K562 (cell line): ENCODE results near the gene RNF115. TPM values are rescaled to one million over a fixed set of nuclear protein-coding genes. Genes with fewer than 3 reads are reported as not detected.

Source experiments
- ATAC-seq: fragments of 200-7000 bp; cut with Tn5 transposase; 3 replicates; pipeline ENCODE4 v1.9.1; 2020; ENCODE audit warnings: moderate library complexity
- BruUV-seq: library from RNA; stranded (reverse); fragments of 400-500 nt; replicated peaks from 2 replicates; lab custom pipeline; 2021; lab: Mats Ljungman, UMichigan
- CTCF ChIA-PET: fragments of 300-600 bp; formaldehyde crosslinking; extraction: SDS; loops from one replicate; lab custom pipeline; 2021; ENCODE audit warnings: low intra/inter-chr PET ratio; lab: Yijun Ruan, JAX
- POLR2A ChIA-PET: fragments of 300-600, 350-650 bp; sonication (Branson Sonifier 250); formaldehyde crosslinking; extraction: SDS; loops from one replicate; lab custom pipeline; 2021; ENCODE audit warnings: antibody characterized with exemption, inconsistent platforms; lab: Yijun Ruan, JAX
- DNase-seq, 4 experiments: peaks; one replicate each; pipeline versions ENCODE4 v3.0.0 to v3.0.0-alpha.2; 2011 to 2018; ENCODE audit warnings: low spot score in 3 of 4, mixed read lengths in 3 of 4; ENCODE audit errors: extremely low read depth in 1 of 4
- FAIRE-seq: peaks from 2 replicates; lab custom pipeline; 2011; peaks lifted over from hg19 to GRCh38; lab: Jason Lieb, UNC
- H2AFZ ChIP-seq: 2 replicates; pipeline ENCODE4 v1.6.0; 2011; ENCODE audit warnings: low read depth, low read length, control low read depth, inconsistent platforms
- H3K27ac ChIP-seq: fragments of 200-600 bp; 3 replicates; pipeline ENCODE4 v1.8.0; 2011; ENCODE audit warnings: low read depth, mild to moderate bottlenecking, control low read depth, inconsistent platforms, low read length, moderate library complexity, mixed read lengths; ENCODE audit errors: extremely low read depth
- H3K27me3 ChIP-seq, 2 experiments: fragments of 300-600 bp in 1 of 2; 2 replicates in 1 of 2; 3 replicates in 1 of 2; pipeline versions ENCODE4 v1.6.0 to v1.8.0; 2011; ENCODE audit warnings: inconsistent platforms in 2 of 2, low read length in 2 of 2, mild to moderate bottlenecking in 1 of 2, mixed read lengths in 1 of 2, moderate library complexity in 1 of 2; ENCODE audit not compliant: control insufficient read depth in 2 of 2, insufficient read depth in 2 of 2
- H3K36me3 ChIP-seq: fragments of 300-600 bp; 3 replicates; pipeline ENCODE4 v1.8.0; 2011; ENCODE audit warnings: mild to moderate bottlenecking, low read length, inconsistent platforms; ENCODE audit not compliant: control insufficient read depth, insufficient read depth
- H3K4me1 ChIP-seq, 2 experiments: fragments of 200-600 bp in 1 of 2; replicated peaks in 1 of 2; 2 replicates in 1 of 2; 3 replicates in 1 of 2; pipeline versions ENCODE4 v1.5.1 to v1.8.0; 2011; ENCODE audit warnings: inconsistent platforms in 2 of 2, low read length in 2 of 2, mild to moderate bottlenecking in 1 of 2, mixed read lengths in 1 of 2, moderate library complexity in 1 of 2; ENCODE audit not compliant: control insufficient read depth in 2 of 2, insufficient read depth in 2 of 2
- H3K4me2 ChIP-seq: 2 replicates; pipeline ENCODE4 v1.6.1; 2011; ENCODE audit warnings: low read length, control low read depth, inconsistent platforms, mixed read lengths; ENCODE audit not compliant: insufficient read depth
- H3K4me3 ChIP-seq: fragments of 200-600 bp; sonication (generic), shearing (Covaris generic); 2 replicates; pipeline ENCODE4 v1.5.1; 2016; ENCODE audit warnings: control low read depth, inconsistent platforms
- H3K79me2 ChIP-seq: fragments of 200-600 bp; 3 replicates; pipeline ENCODE4 v1.8.0; 2011; ENCODE audit warnings: low read length, inconsistent platforms; ENCODE audit not compliant: control insufficient read depth, insufficient read depth
- H3K9ac ChIP-seq, 2 experiments: 2 replicates each; pipeline versions ENCODE4 v1.6.0 to v1.6.1; 2011; ENCODE audit warnings: low read depth in 2 of 2, low read length in 2 of 2, control low read depth in 1 of 2, inconsistent platforms in 1 of 2, mild to moderate bottlenecking in 1 of 2, mixed read lengths in 1 of 2; ENCODE audit not compliant: insufficient read depth in 1 of 2
- H3K9me1 ChIP-seq: one replicate; pipeline ENCODE4 v1.6.0; 2011; ENCODE audit warnings: inconsistent platforms, mild to moderate bottlenecking, low read length, moderate library complexity; ENCODE audit not compliant: control insufficient read depth, insufficient read depth
- H3K9me3 ChIP-seq: replicated peaks from 2 replicates; pipeline ENCODE4 v1.5.1; 2011; ENCODE audit warnings: low read depth, low read length, inconsistent platforms; ENCODE audit not compliant: control insufficient read depth, insufficient read depth
- H4K20me1 ChIP-seq: replicated peaks from 2 replicates; pipeline ENCODE4 v1.6.1; 2011; ENCODE audit warnings: low read length, inconsistent platforms, mixed read lengths; ENCODE audit not compliant: control insufficient read depth, insufficient read depth
- CSDE1 ChIP-seq, 2 experiments: fragments of 450-650 bp; IDR thresholded peaks; 2 replicates each; pipeline ENCODE4 v1.6.1; 2016; ENCODE audit warnings: mild to moderate bottlenecking in 1 of 2
- MAZ ChIP-seq, 2 experiments: fragments of 450-650 bp in 1 of 2; sonication (generic) in 1 of 2; formaldehyde crosslinking; IDR thresholded peaks in 1 of 2; conservative IDR thresholded peaks in 1 of 2; 2 replicates each; pipeline versions ENCODE4 v1.4.0 to v1.5.0; 2020; ENCODE audit warnings: mild to moderate bottlenecking in 1 of 2, missing genetic modification reagents in 1 of 2
- SIX5 ChIP-seq, 2 experiments: IDR thresholded peaks; 2 replicates each; pipeline ENCODE4 v1.6.1; 2011; ENCODE audit warnings: low read length in 2 of 2, borderline replicate concordance in 1 of 2, low read depth in 1 of 2, mild to moderate bottlenecking in 1 of 2, moderate library complexity in 1 of 2; ENCODE audit not compliant: insufficient read depth in 1 of 2
- SMAD2 ChIP-seq: fragments of 150-350 bp; IDR thresholded peaks from 2 replicates; pipeline ENCODE4 v1.6.1; 2014; ENCODE audit warnings: low read depth, mild to moderate bottlenecking, low read length
- U2AF2 ChIP-seq: fragments of 200-400 bp; formaldehyde crosslinking; optimal IDR thresholded peaks from 2 replicates; pipeline ENCODE3; 2017; ENCODE audit warnings: low read depth, mild to moderate bottlenecking, low read length
- USF1 ChIP-seq: sonication (generic); formaldehyde crosslinking; IDR thresholded peaks from 2 replicates; pipeline ENCODE4 v1.9.0; 2022; ENCODE audit warnings: mild to moderate bottlenecking, missing genetic modification reagents
- WGBS: fragments of 100-300 bp; shearing (Covaris generic); methylation state at CpG from one replicate; pipeline ENCODE4 v1.1.6; 2016; ENCODE audit warnings: low coverage, mixed read lengths; ENCODE audit not compliant: insufficient coverage; ENCODE audit errors: missing lambda C conversion rate; 5-methylcytosine and 5-hydroxymethylcytosine counted together
- in situ Hi-C: fragments of 300-500 bp; cut with MboI; formaldehyde crosslinking; loops from 4 replicates; pipeline ENCODE4 v1.15.0; 2018; ENCODE audit warnings: inconsistent platforms, mixed read lengths
- intact Hi-C: fragments of 100-400 bp; cut with micrococcal nuclease; formaldehyde crosslinking; loops from 2 replicates; pipeline ENCODE4 v1.14.2; 2022
- polyA plus RNA-seq, 8 experiments: library from polyadenylated mRNA; depleted of rRNA in 4 of 8; stranded (reverse) in 5 of 8; unstranded in 3 of 8; fragments of >200 nt; fragmentation: Nextera tagmentation in 2 of 8; fragmentation: Illumina TruSeq in 1 of 8; extraction: Ambion mirVana in 2 of 8; extraction: Trizol in 1 of 8; gene quantifications; 2 replicates each; pipeline versions ENCODE4 v1.2.1 to v1.2.3, GENCODE V29; 2011 to 2014; ENCODE audit warnings: inconsistent platforms in 1 of 8, missing spikeins in 1 of 8
- total RNA-seq, 7 experiments: library from RNA; depleted of rRNA in 6 of 7; stranded (reverse); fragments of >200 nt in 6 of 7; fragmentation: Illumina TruSeq in 2 of 7; extraction: Trizol in 2 of 7; gene quantifications; 2 replicates each; pipeline versions ENCODE4 v1.2.1 to v1.2.3, GENCODE V29; 2011 to 2021; ENCODE audit warnings: low replicate concordance in 1 of 7

RNF115 gene
- total and polyA plus RNA-seq, 9 of the 15 experiments (the other 6 are each of a cell fraction or from before 2014, with no cell fraction given): 1.9 to 14.3 (median 9.5) TPM

- TF ChIP-seq U2AF2 (no peak), MAZ (CRISPR knock-in tag; conservative IDR thresholded peaks at IDR 0.05 in 1 of 2, IDR thresholded peaks at IDR 0.05 in 1 of 2) (no peak), SIX5 (IDR thresholded peaks at IDR 0.05; ENCODE audit: borderline replicate concordance in 1 of 2, insufficient read depth in 1 of 2, low read depth in 1 of 2, low read length in 2 of 2) (no peak), SMAD2 (no peak)
Measured at GRCh38 chr1:145827966-145828365, 4.1 kb upstream of the RNF115 start (continued).

GRCh38 chr1:145826030-145826429, 2.1 kb upstream of the RNF115 start:
- H3K27ac ChIP-seq: no peak overlapping the region
- H2AFZ ChIP-seq: no peak overlapping the region
- TF ChIP-seq USF1 (no peak), CSDE1 (IDR thresholded peaks at IDR 0.05) (0 out of 4 replicates have a peak, but pooled peaks of 1 of the 2 experiments have one; percentile 42)
- H3K27me3 ChIP-seq: no peaks in the 10 kb centered on the region
- H3K4me3 ChIP-seq: no peak overlapping the region
- no peak for FAIRE-seq
- no peaks in the 10 kb centered on the region for H3K9me1 ChIP-seq
- CTCF ChIA-PET: no interaction called here
- ATAC-seq: no peak
- WGBS: 84% methylated on average over 2 of the region's 2 CpGs
- no peaks in the 10 kb centered on the region for H4K20me1 ChIP-seq
- peaks cover 32% of the 10 kb centered on the region for H3K79me2 ChIP-seq
- peak overlapping the region in 1 of 2 experiments; percentile 21; a peak in 1 of 4 replicates for H3K9ac ChIP-seq
- DNase-seq: no peak
- H3K9me3 ChIP-seq: no peaks in the 10 kb centered on the region
- in situ Hi-C loops: no loop called here
- POLR2A ChIA-PET: interaction anchor here (0.7 to 4.8 kb wide), 8 partner anchors 9 to 101 kb away, joined by 3 to 40 read pairs (median 4); partner anchors contain the start of genes NUDT17, PIAS3 and RBM8A
- peaks cover 53% of the 10 kb centered on the region for H3K36me3 ChIP-seq
- peaks cover 8 to 20% of the 10 kb centered on the region in 2 experiments for H3K4me1 ChIP-seq
- intact Hi-C loops: loop anchor here (10.0 kb wide), 1 partner anchor 81 kb away; no protein-coding TSS in a partner anchor
- BruUV-seq: no TSS peak
- no peak overlapping the region; the same call in 1 of the 2 replicates for H3K4me2 ChIP-seq
